HepG2 (cell line): ENCODE results near the gene CHID1. TPM values are rescaled to one million over a fixed set of nuclear protein-coding genes. Genes with fewer than 3 reads are reported as not detected.

Experiments
- AGO1 ChIP-seq: fragments of 200-400 bp; formaldehyde crosslinking; IDR thresholded peaks from 2 replicates; pipeline ENCODE4 v1.6.1; 2017; ENCODE audit warnings: mild to moderate bottlenecking, low read depth, low read length, moderate library complexity; ENCODE audit not compliant: poor library complexity, severe bottlenecking
- CBFB ChIP-seq: sonication (generic); formaldehyde crosslinking; IDR thresholded peaks from 2 replicates; pipeline ENCODE4 v1.4.0; 2020; ENCODE audit warnings: missing genetic modification reagents
- MAFF ChIP-seq: IDR thresholded peaks from 2 replicates; pipeline ENCODE4 v1.6.1; 2011; ENCODE audit warnings: low read depth, low read length, improper control_type of control experiment
- MTF1 ChIP-seq: sonication (generic); formaldehyde crosslinking; IDR thresholded peaks from 2 replicates; pipeline ENCODE4 v1.5.0; 2020; ENCODE audit warnings: missing genetic modification reagents
- POGZ ChIP-seq: sonication (generic); formaldehyde crosslinking; IDR thresholded peaks from 2 replicates; pipeline ENCODE4 v1.4.0; 2020; ENCODE audit warnings: mild to moderate bottlenecking, missing genetic modification reagents
- REXO4 ChIP-seq: sonication (generic); formaldehyde crosslinking; IDR thresholded peaks from 2 replicates; pipeline ENCODE4 v1.8.0; 2022; ENCODE audit warnings: missing genetic modification reagents, mild to moderate bottlenecking, borderline replicate concordance
- RFX5 ChIP-seq: IDR thresholded peaks from 2 replicates; pipeline ENCODE4 v1.6.1; 2011; ENCODE audit warnings: low read depth, low read length, improper control_type of control experiment
- SIX4 ChIP-seq: sonication (generic); formaldehyde crosslinking; IDR thresholded peaks from 2 replicates; pipeline ENCODE4 v1.4.0; 2020; ENCODE audit warnings: missing genetic modification reagents
- SP140L ChIP-seq: sonication (generic); formaldehyde crosslinking; IDR thresholded peaks from 2 replicates; pipeline ENCODE4 v1.4.0; 2020; ENCODE audit warnings: missing genetic modification reagents, borderline replicate concordance
- SPEN ChIP-seq: sonication (generic); formaldehyde crosslinking; IDR thresholded peaks from 2 replicates; pipeline ENCODE4 v1.5.1; 2020; ENCODE audit warnings: low read depth, mild to moderate bottlenecking, missing genetic modification reagents
- ZNF17 ChIP-seq: sonication (generic); formaldehyde crosslinking; IDR thresholded peaks from 2 replicates; pipeline ENCODE4 v1.5.0; 2020; ENCODE audit warnings: mild to moderate bottlenecking, missing genetic modification reagents
- ZNF207 ChIP-seq: fragments of 450-650 bp; IDR thresholded peaks from 2 replicates; pipeline ENCODE4 v1.6.1; 2016; ENCODE audit warnings: antibody characterized with exemption, borderline replicate concordance
- ZNF280B ChIP-seq: sonication (generic); formaldehyde crosslinking; IDR thresholded peaks from 2 replicates; pipeline ENCODE4 v1.5.0; 2020; ENCODE audit warnings: missing genetic modification reagents, mild to moderate bottlenecking, borderline replicate concordance
- ZNF33A ChIP-seq: sonication (generic); formaldehyde crosslinking; IDR thresholded peaks from 2 replicates; pipeline ENCODE4 v1.5.1; 2020; ENCODE audit warnings: missing genetic modification reagents, mild to moderate bottlenecking, moderate library complexity, borderline replicate concordance
- ZNF34 ChIP-seq: sonication (generic); formaldehyde crosslinking; IDR thresholded peaks from 2 replicates; pipeline ENCODE4 v1.4.0; 2020; ENCODE audit warnings: mild to moderate bottlenecking, missing genetic modification reagents, borderline replicate concordance
- ZNF382 ChIP-seq: sonication (generic); formaldehyde crosslinking; IDR thresholded peaks from 2 replicates; pipeline ENCODE4 v1.5.0; 2020; ENCODE audit warnings: missing genetic modification reagents, mild to moderate bottlenecking, borderline replicate concordance
- polyA plus RNA-seq, 8 experiments: library from polyadenylated mRNA; depleted of rRNA in 3 of 8; stranded (reverse) in 7 of 8; unstranded in 1 of 8; fragments of >200 nt; fragmentation: Illumina TruSeq in 4 of 8; extraction: Trizol in 4 of 8; gene quantifications; 2 replicates each; pipeline versions ENCODE4 v1.2.1 to v1.2.3, GENCODE V29; 2011 to 2016; ENCODE audit warnings: low read depth in 4 of 8, missing spikeins in 1 of 8, mixed read lengths in 1 of 8; ENCODE audit not compliant: insufficient read depth in 1 of 8
- total RNA-seq, 5 experiments: library from RNA; depleted of rRNA; stranded (reverse); fragments of >200 nt; fragmentation: Illumina TruSeq; extraction: Trizol; gene quantifications; 2 replicates each; pipeline ENCODE4 v1.2.3, GENCODE V29; 2016; ENCODE audit warnings: low read depth in 1 of 5
- TF ChIP-seq, protein P1 (sequence below): sonication (generic); formaldehyde crosslinking; IDR thresholded peaks from 2 replicates; pipeline ENCODE4 v1.4.0; 2020; ENCODE audit warnings: low read depth, mild to moderate bottlenecking, missing genetic modification reagents
- TF ChIP-seq, protein P2 (sequence below): fragments of 450-650 bp; IDR thresholded peaks from 2 replicates; pipeline ENCODE4 v1.6.1; 2017
- TF ChIP-seq, protein P3 (sequence below): sonication (generic); formaldehyde crosslinking; IDR thresholded peaks from 2 replicates; pipeline ENCODE4 v1.5.0; 2020; ENCODE audit warnings: missing genetic modification reagents
- TF ChIP-seq, protein P4 (sequence below): sonication (generic); formaldehyde crosslinking; conservative IDR thresholded peaks from 2 replicates; pipeline ENCODE4 v1.4.0; 2020; ENCODE audit warnings: mild to moderate bottlenecking, missing genetic modification reagents, moderate library complexity

The CHID1 gene
- total and polyA plus RNA-seq, 2 of the 13 experiments (the other 11 are each of a cell fraction or from before 2014, with no cell fraction given), result 65.1 to 93.6 TPM

- TF ChIP-seq, protein P1, sequence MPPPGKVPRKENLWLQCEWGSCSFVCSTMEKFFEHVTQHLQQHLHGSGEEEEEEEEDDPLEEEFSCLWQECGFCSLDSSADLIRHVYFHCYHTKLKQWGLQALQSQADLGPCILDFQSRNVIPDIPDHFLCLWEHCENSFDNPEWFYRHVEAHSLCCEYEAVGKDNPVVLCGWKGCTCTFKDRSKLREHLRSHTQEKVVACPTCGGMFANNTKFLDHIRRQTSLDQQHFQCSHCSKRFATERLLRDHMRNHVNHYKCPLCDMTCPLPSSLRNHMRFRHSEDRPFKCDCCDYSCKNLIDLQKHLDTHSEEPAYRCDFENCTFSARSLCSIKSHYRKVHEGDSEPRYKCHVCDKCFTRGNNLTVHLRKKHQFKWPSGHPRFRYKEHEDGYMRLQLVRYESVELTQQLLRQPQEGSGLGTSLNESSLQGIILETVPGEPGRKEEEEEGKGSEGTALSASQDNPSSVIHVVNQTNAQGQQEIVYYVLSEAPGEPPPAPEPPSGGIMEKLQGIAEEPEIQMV (CRISPR knock-in tag), result no peak
- TF ChIP-seq, protein P2, sequence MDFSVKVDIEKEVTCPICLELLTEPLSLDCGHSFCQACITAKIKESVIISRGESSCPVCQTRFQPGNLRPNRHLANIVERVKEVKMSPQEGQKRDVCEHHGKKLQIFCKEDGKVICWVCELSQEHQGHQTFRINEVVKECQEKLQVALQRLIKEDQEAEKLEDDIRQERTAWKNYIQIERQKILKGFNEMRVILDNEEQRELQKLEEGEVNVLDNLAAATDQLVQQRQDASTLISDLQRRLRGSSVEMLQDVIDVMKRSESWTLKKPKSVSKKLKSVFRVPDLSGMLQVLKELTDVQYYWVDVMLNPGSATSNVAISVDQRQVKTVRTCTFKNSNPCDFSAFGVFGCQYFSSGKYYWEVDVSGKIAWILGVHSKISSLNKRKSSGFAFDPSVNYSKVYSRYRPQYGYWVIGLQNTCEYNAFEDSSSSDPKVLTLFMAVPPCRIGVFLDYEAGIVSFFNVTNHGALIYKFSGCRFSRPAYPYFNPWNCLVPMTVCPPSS, result no peak
- TF ChIP-seq RFX5 (no peak), AGO1 (peak; percentile 65), CBFB (CRISPR knock-in tag) (no peak), ZNF207 (no peak), MTF1 (CRISPR knock-in tag) (0 out of 2 replicates have a peak, but pooled peaks have one; percentile 33), SPEN (CRISPR knock-in tag) (peak; percentile 44; the same call in 1 of the 2 replicates), ZNF382 (CRISPR knock-in tag) (no peak), ZNF34 (CRISPR knock-in tag) (no peak), ZNF17 (CRISPR knock-in tag) (no peak), SP140L (CRISPR knock-in tag) (no peak), ZNF280B (no peak; the same call in 1 of the 2 replicates), ZNF33A (CRISPR knock-in tag) (no peak), REXO4 (CRISPR knock-in tag) (no peak), POGZ (no peak), MAFF (no peak), SIX4 (CRISPR knock-in tag) (no peak)
- TF ChIP-seq, protein P3, sequence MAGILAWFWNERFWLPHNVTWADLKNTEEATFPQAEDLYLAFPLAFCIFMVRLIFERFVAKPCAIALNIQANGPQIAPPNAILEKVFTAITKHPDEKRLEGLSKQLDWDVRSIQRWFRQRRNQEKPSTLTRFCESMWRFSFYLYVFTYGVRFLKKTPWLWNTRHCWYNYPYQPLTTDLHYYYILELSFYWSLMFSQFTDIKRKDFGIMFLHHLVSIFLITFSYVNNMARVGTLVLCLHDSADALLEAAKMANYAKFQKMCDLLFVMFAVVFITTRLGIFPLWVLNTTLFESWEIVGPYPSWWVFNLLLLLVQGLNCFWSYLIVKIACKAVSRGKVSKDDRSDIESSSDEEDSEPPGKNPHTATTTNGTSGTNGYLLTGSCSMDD, result no peak
- TF ChIP-seq, protein P4, sequence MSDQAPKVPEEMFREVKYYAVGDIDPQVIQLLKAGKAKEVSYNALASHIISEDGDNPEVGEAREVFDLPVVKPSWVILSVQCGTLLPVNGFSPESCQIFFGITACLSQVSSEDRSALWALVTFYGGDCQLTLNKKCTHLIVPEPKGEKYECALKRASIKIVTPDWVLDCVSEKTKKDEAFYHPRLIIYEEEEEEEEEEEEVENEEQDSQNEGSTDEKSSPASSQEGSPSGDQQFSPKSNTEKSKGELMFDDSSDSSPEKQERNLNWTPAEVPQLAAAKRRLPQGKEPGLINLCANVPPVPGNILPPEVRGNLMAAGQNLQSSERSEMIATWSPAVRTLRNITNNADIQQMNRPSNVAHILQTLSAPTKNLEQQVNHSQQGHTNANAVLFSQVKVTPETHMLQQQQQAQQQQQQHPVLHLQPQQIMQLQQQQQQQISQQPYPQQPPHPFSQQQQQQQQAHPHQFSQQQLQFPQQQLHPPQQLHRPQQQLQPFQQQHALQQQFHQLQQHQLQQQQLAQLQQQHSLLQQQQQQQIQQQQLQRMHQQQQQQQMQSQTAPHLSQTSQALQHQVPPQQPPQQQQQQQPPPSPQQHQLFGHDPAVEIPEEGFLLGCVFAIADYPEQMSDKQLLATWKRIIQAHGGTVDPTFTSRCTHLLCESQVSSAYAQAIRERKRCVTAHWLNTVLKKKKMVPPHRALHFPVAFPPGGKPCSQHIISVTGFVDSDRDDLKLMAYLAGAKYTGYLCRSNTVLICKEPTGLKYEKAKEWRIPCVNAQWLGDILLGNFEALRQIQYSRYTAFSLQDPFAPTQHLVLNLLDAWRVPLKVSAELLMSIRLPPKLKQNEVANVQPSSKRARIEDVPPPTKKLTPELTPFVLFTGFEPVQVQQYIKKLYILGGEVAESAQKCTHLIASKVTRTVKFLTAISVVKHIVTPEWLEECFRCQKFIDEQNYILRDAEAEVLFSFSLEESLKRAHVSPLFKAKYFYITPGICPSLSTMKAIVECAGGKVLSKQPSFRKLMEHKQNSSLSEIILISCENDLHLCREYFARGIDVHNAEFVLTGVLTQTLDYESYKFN (CRISPR knock-in tag), result no peak
Measured at GRCh38 chr11:830295-831117, 80.1 kb downstream of the CHID1 start (continued).
